GM21576 (cell line): Measurements from ENCODE around the gene TSHR.
"Not testable (repeated sequence)": the region's sequence is repeated elsewhere in the genome, so short reads cannot be mapped to it uniquely, and the experiment has no call there.

Experiments used
- ATAC-seq: cut with Tn5 transposase; IDR thresholded peaks from one replicate; pipeline ENCODE4 v1.9.1; 2021; ENCODE audit warnings: mild to moderate bottlenecking, moderate library complexity; ENCODE audit not compliant: unreplicated experiment

Gene TSHR

GRCh38 chr14:80955416-80955941, at the start of gene TSHR:
Gene TSHR, plus strand, starts transcription at chr14:80955621. Its CDS starts 60 bp downstream, at chr14:80955681.
- ATAC-seq, result no peak

- no peak for ATAC-seq
Observed at GRCh38 chr14:80906336-80906735, 49.1 kb upstream of the TSHR start.

- ATAC-seq, result no peak
Observed at GRCh38 chr14:80906946-80907345, 48.5 kb upstream of the TSHR start.

GRCh38 chr14:80912013-80912412, 43.4 kb upstream of the TSHR start:
- not testable (repeated sequence) for ATAC-seq

GRCh38 chr14:80919622-80920021, 35.8 kb upstream of the TSHR start:
- no peak for ATAC-seq

- ATAC-seq, result no peak
Observed at GRCh38 chr14:80923368-80923767, 32.1 kb upstream of the TSHR start.

GRCh38 chr14:80924365-80925103, 30.9 kb upstream of the TSHR start:
- no peak for ATAC-seq

GRCh38 chr14:80926397-80927082, 28.9 kb upstream of the TSHR start:
- ATAC-seq, result no peak

GRCh38 chr14:80927083-80927989, 28.1 kb upstream of the TSHR start:
- no peak for ATAC-seq

GRCh38 chr14:80930095-80930494, 25.3 kb upstream of the TSHR start:
- no peak for ATAC-seq

- ATAC-seq, result peak; percentile 98
Observed at GRCh38 chr14:80930836-80931389, 24.5 kb upstream of the TSHR start.

GRCh38 chr14:80933282-80933681, 22.1 kb upstream of the TSHR start:
- ATAC-seq, result no peak

GRCh38 chr14:80933686-80934085, 21.7 kb upstream of the TSHR start:
- no peak for ATAC-seq

GRCh38 chr14:80940146-80940545, 15.3 kb upstream of the TSHR start:
- no peak for ATAC-seq

- peak; percentile 97 for ATAC-seq
Observed at GRCh38 chr14:80941241-80942185, 13.9 kb upstream of the TSHR start, which contains the start of gene CEP128. Gene CEP128, minus strand, starts transcription at chr14:80941738.

- ATAC-seq, result peak; percentile 20
Observed at GRCh38 chr14:80942191-80942600, 13.2 kb upstream of the TSHR start.

- no peak for ATAC-seq
Observed at GRCh38 chr14:80944861-80945617, 10.4 kb upstream of the TSHR start.

- no peak for ATAC-seq
Observed at GRCh38 chr14:80946187-80946586, 9.2 kb upstream of the TSHR start.

GRCh38 chr14:80946797-80947196, 8.6 kb upstream of the TSHR start:
- no peak for ATAC-seq
